PFSK-1 (cell line): ENCODE data around the gene LSM3. TPM values are rescaled to one million over a fixed set of nuclear protein-coding genes. Genes with fewer than 3 reads are reported as not detected.

Experiments
- FOXP2 ChIP-seq: optimal IDR thresholded peaks from 2 replicates; pipeline ENCODE3; 2011; ENCODE audit warnings: borderline replicate concordance, control low read depth, inconsistent platforms; ENCODE audit not compliant: insufficient read depth; ENCODE audit errors: extremely low read length, extremely low read depth
- POLR2AphosphoS5 ChIP-seq: IDR thresholded peaks from 2 replicates; pipeline ENCODE4 v1.6.1; 2012; ENCODE audit warnings: low read depth, mild to moderate bottlenecking, control low read depth, low read length, moderate library complexity
- SIN3A ChIP-seq: IDR thresholded peaks from 2 replicates; pipeline ENCODE4 v1.6.1; 2012; ENCODE audit warnings: mild to moderate bottlenecking, low read length, moderate library complexity, borderline replicate concordance; ENCODE audit not compliant: insufficient read depth
- TAF1 ChIP-seq: IDR thresholded peaks from 2 replicates; pipeline ENCODE4 v1.6.1; 2012; ENCODE audit warnings: low read length, control low read depth, borderline replicate concordance; ENCODE audit not compliant: insufficient read depth
- polyA plus RNA-seq: library from polyadenylated mRNA; unstranded; fragments of >200 nt; gene quantifications from one replicate; pipeline ENCODE4 v1.2.1, GENCODE V29; 2012; ENCODE audit warnings: low read depth, missing spikeins; ENCODE audit not compliant: insufficient read length
- TF ChIP-seq, protein P1 (sequence below), 2 experiments: IDR thresholded peaks; 2 replicates each; pipeline versions ENCODE4 v1.6.1 to v1.8.0; 2011 to 2012; ENCODE audit warnings: low read depth in 2 of 2, low read length in 2 of 2, control low read depth in 1 of 2, inconsistent platforms in 1 of 2, mild to moderate bottlenecking in 1 of 2, moderate library complexity in 1 of 2; ENCODE audit not compliant: insufficient read depth in 1 of 2

Gene LSM3
- 3.5 TPM for polyA plus RNA-seq

DNA sequence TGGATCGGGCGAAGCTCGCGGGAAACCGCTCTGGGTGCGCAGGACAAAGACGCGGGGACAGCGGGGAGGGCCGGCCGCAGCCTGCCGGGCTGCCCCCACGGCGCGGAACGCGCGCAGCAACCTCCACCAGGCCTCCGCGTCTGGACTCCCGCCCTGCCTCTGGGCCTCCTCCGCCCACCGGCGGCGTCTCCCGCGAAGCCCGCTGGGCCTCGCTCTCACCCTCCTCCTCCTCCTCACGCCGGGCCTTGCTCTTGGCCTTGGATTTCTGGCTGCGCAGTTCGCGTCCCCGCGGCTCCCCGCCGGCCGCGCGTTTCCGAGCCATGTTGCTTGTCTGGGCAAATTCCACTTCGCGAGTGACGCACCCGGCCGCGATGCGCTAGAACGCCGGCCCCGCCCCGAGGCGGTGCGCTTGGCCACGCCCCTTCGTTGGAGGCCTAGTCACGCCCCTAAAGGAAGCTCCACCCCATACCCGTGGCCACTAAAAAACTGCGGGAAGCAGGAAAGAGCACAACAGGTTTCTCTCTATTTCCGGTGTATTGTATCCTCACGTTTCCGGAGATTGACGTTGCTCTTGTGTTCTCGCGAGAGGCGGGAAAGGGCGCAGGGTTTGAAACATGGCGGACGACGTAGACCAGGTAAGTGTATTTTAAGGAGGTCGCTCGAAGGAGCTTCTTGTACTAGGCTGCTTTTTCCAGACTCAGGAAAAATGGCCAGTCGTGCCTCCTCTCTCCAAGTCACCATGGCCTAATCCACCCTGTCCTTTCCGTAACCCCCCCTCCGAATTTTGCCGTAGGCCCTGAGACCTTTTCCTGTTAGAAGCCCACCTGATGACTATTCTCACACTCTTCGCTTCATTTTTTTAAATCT lies at the start of gene LSM3, which contains the start of gene XPC:
TSS of gene LSM3 (plus strand) at position 571 of the 867 bp plus-strand sequence. CDS start at position 615, 44 bp downstream.
TSS of gene XPC (minus strand) at position 355 of the 867 bp plus-strand sequence. CDS start at position 322, 33 bp downstream.
- 0 out of 2 replicates have a peak, but pooled peaks have one; percentile 52 for TF ChIP-seq SIN3A
- peak; percentile 88; the same call in 1 of the 2 replicates for TF ChIP-seq TAF1
- TF ChIP-seq, protein P1, sequence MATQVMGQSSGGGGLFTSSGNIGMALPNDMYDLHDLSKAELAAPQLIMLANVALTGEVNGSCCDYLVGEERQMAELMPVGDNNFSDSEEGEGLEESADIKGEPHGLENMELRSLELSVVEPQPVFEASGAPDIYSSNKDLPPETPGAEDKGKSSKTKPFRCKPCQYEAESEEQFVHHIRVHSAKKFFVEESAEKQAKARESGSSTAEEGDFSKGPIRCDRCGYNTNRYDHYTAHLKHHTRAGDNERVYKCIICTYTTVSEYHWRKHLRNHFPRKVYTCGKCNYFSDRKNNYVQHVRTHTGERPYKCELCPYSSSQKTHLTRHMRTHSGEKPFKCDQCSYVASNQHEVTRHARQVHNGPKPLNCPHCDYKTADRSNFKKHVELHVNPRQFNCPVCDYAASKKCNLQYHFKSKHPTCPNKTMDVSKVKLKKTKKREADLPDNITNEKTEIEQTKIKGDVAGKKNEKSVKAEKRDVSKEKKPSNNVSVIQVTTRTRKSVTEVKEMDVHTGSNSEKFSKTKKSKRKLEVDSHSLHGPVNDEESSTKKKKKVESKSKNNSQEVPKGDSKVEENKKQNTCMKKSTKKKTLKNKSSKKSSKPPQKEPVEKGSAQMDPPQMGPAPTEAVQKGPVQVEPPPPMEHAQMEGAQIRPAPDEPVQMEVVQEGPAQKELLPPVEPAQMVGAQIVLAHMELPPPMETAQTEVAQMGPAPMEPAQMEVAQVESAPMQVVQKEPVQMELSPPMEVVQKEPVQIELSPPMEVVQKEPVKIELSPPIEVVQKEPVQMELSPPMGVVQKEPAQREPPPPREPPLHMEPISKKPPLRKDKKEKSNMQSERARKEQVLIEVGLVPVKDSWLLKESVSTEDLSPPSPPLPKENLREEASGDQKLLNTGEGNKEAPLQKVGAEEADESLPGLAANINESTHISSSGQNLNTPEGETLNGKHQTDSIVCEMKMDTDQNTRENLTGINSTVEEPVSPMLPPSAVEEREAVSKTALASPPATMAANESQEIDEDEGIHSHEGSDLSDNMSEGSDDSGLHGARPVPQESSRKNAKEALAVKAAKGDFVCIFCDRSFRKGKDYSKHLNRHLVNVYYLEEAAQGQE (IDR thresholded peaks at IDR 0.05; ENCODE audit: insufficient read depth in 1 of 2, low read depth in 2 of 2, low read length in 2 of 2): no peak
- TF ChIP-seq FOXP2: peak; percentile 27
- TF ChIP-seq POLR2AphosphoS5: peak; percentile 91

DNA sequence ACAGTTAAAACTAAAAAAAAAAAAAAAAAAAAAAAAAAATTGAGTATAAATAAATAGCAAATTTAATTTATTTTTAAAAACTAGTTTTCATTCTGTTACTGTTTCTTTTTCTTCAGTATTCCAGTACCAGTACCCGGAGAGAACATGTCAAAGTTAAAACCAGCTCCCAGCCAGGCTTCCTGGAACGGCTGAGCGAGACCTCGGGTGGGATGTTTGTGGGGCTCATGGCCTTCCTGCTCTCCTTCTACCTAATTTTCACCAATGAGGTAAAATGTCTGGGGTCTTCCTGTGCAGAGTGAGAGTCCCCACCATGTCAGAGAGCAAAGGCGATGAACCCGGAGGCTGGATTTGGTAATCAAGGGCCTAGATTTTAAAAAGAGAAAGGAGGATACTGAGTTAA lies 49.3 kb upstream of the LSM3 start:
- TF ChIP-seq, protein P1 (IDR thresholded peaks at IDR 0.05; ENCODE audit: insufficient read depth in 1 of 2, low read depth in 2 of 2, low read length in 2 of 2): no peak
- TF ChIP-seq TAF1 (no peak), FOXP2 (no peak), SIN3A (no peak), POLR2AphosphoS5 (no peak)

DNA sequence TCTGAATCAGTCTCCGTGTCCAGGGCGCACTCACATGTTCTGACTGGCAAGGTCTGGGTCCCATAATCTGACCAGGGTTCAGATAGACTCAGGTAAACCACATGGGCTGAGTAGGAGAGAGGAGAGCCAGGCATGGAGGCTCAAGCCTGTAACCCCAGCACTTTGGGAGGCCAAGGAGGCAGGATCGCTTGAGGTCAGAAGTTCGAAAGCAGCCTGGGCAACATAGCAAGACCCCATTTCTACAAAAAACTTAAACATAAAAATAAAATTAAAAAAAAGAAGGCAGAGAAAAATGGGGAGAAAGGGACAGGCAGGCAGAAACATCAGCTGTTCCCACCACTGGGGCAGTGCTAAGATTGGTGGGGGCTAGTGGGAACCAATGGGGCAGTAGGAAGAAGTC lies 48.4 kb upstream of the LSM3 start:
- TF ChIP-seq, protein P1 (IDR thresholded peaks at IDR 0.05; ENCODE audit: insufficient read depth in 1 of 2, low read depth in 2 of 2, low read length in 2 of 2): no peak
- TF ChIP-seq SIN3A (no peak), POLR2AphosphoS5 (no peak), FOXP2 (no peak), TAF1 (no peak)

DNA sequence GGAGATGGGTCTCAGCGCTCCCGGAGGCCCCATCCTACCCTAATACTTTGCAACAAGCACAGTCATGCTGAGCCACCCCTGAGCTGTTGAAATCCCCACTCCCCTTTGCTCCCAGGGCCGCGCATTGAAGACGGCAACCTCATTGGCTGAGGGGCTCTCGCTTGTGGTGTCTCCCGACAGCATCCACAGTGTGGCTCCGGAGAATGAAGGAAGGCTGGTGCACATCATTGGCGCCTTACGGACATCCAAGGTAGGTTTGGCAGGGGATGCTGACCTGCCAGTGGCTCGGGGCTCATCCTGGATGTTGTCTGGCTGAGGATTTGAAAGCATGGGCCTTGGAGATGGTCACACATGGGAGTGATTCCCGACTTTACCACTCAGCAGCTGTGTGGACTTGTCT lies 47.9 kb upstream of the LSM3 start:
- no peak for TF ChIP-seq POLR2AphosphoS5
- TF ChIP-seq, protein P1 (IDR thresholded peaks at IDR 0.05; ENCODE audit: insufficient read depth in 1 of 2, low read depth in 2 of 2, low read length in 2 of 2): no peak
- TF ChIP-seq TAF1: no peak
- TF ChIP-seq SIN3A: no peak
- TF ChIP-seq FOXP2: no peak
